Muscle of leg (tissue), 9 donors: ENCODE data around the gene CDK1. TPM values are rescaled to one million over a fixed set of nuclear protein-coding genes. Genes with fewer than 3 reads are reported as not detected.

ENCODE experiments used
- polyA plus RNA-seq, 8 donors: library from polyadenylated mRNA; unstranded; fragments of 120-200 nt; gene quantifications; one replicate each; pipeline versions ENCODE4 v1.2.1 to v1.2.3, GENCODE V29; 2013; ENCODE audit warnings: inconsistent platforms in 1 of 8, low replicate concordance in 1 of 8; ENCODE audit not compliant: insufficient read length in 8 of 8, insufficient read depth in 1 of 8
- total RNA-seq: library from RNA; stranded (reverse); fragments of 120-200 nt; gene quantifications from one replicate; pipeline ENCODE4 v1.2.4, GENCODE V29; 2013

CDK1 gene
- total and polyA plus RNA-seq, 9 donors, result 30.9 to 54.8 (median 40.4) TPM

Other genes starting within 250 kb of the CDK1 start
- 31.9 TPM for gene RHOBTB1, start 165.7 kb downstream of the CDK1 start, total RNA-seq
- gene RHOBTB1, start 165.7 kb downstream of the CDK1 start, polyA plus RNA-seq, result 10 to 100 TPM; 18.0 to 27.2 (median 21.9) TPM